Mesothelial cell of epicardium (in vitro differentiated cells): Measurements from ENCODE around the gene TERC. TPM values are rescaled to one million over a fixed set of nuclear protein-coding genes. Genes with fewer than 3 reads are reported as not detected.
A peak's percentile ranks its signal among the peaks of the same experiment; 100 is the strongest.

Experiments used
- DNase-seq, 2 experiments: peaks; one replicate each; pipeline ENCODE4 v3.0.0; 2021; ENCODE audit warnings: low spot score in 2 of 2; ENCODE audit not compliant: unreplicated experiment in 2 of 2
- H3K27ac Mint-ChIP-seq: 2 replicates; pipeline ENCODE4 v1.8.0; 2021; ENCODE audit warnings: mixed read lengths
- H3K27me3 Mint-ChIP-seq: 2 replicates; pipeline ENCODE4 v1.8.0; 2021; ENCODE audit warnings: low read depth, mixed read lengths
- H3K36me3 Mint-ChIP-seq: 2 replicates; pipeline ENCODE4 v1.8.0; 2021; ENCODE audit warnings: mixed read lengths
- H3K4me1 Mint-ChIP-seq: 2 replicates; pipeline ENCODE4 v1.8.0; 2021; ENCODE audit warnings: mixed read lengths
- H3K4me3 Mint-ChIP-seq: 2 replicates; pipeline ENCODE4 v1.8.0; 2021; ENCODE audit warnings: mild to moderate bottlenecking, moderate library complexity, mixed read lengths
- H3K9me3 Mint-ChIP-seq: 2 replicates; pipeline ENCODE4 v1.8.0; 2021; ENCODE audit warnings: mixed read lengths
- CTCF ChIP-seq: fragments of 200-600 bp; sonication (generic); IDR thresholded peaks from one replicate; pipeline ENCODE4 v1.5.0; 2021; ENCODE audit warnings: antibody characterized with exemption; ENCODE audit not compliant: unreplicated experiment
- total RNA-seq: library from RNA; stranded (reverse); gene quantifications from 3 replicates; pipeline ENCODE4 v1.2.1, GENCODE V29; 2021

TERC gene
- total RNA-seq, 1 donor from 2014 or later, result 11.8 TPM

- H3K4me1 Mint-ChIP-seq, result peaks cover 7% of the 10 kb centered on the region
- TF ChIP-seq CTCF, result no peak
- peaks cover 12% of the 10 kb centered on the region for H3K36me3 Mint-ChIP-seq
- H3K9me3 Mint-ChIP-seq, result peaks cover 19% of the 10 kb centered on the region
- DNase-seq, result peak in 1 of 2 experiments; percentile 45
- no peaks in the 10 kb centered on the region for H3K27me3 Mint-ChIP-seq
- peak overlapping the region; percentile 94 for H3K27ac Mint-ChIP-seq
- peak overlapping the region; percentile 81 for H3K4me3 Mint-ChIP-seq
Observed at GRCh38 chr3:169764312-169764881, 463 bp downstream of the TERC start.

GRCh38 chr3:169760479-169760878, 4.4 kb downstream of the TERC start:
- Mint-ChIP-seq H3K9me3 (peaks cover 12% of the 10 kb centered on the region), H3K36me3 (peaks cover 4% of the 10 kb centered on the region), H3K27me3 (no peaks in the 10 kb centered on the region), H3K27ac (no peak overlapping the region), H3K4me3 (no peak overlapping the region), H3K4me1 (peaks cover 26% of the 10 kb centered on the region)
- TF ChIP-seq CTCF, result no peak
- DNase-seq, result no peak

- no peak for DNase-seq
- Mint-ChIP-seq H3K9me3 (peaks cover 7% of the 10 kb centered on the region), H3K27me3 (no peaks in the 10 kb centered on the region), H3K4me1 (peaks cover 29% of the 10 kb centered on the region), H3K4me3 (no peak overlapping the region), H3K36me3 (peaks cover 1% of the 10 kb centered on the region), H3K27ac (peak overlapping the region; percentile 52)
- TF ChIP-seq CTCF, result no peak
Observed at GRCh38 chr3:169759256-169759655, 5.6 kb downstream of the TERC start.

GRCh38 chr3:169758359-169758994, 6.4 kb downstream of the TERC start:
- no peak for DNase-seq
- Mint-ChIP-seq H3K36me3 (no peaks in the 10 kb centered on the region), H3K4me3 (no peak overlapping the region)

GRCh38 chr3:169755488-169755887, 9.4 kb downstream of the TERC start:
- no peak overlapping the region for H3K27ac Mint-ChIP-seq
- no peak overlapping the region for H3K4me3 Mint-ChIP-seq
- TF ChIP-seq CTCF, result no peak
- no peaks in the 10 kb centered on the region for H3K36me3 Mint-ChIP-seq
- H3K9me3 Mint-ChIP-seq, result no peaks in the 10 kb centered on the region
- H3K27me3 Mint-ChIP-seq, result no peaks in the 10 kb centered on the region
- peaks cover 31% of the 10 kb centered on the region for H3K4me1 Mint-ChIP-seq
- no peak for DNase-seq

More at GRCh38 chr3:169758359-169758994, 6.4 kb downstream of the TERC start:
- no peak for TF ChIP-seq CTCF
- no peaks in the 10 kb centered on the region for H3K27me3 Mint-ChIP-seq
- peaks cover 27% of the 10 kb centered on the region for H3K4me1 Mint-ChIP-seq
- H3K9me3 Mint-ChIP-seq, result peaks cover 4% of the 10 kb centered on the region
- H3K27ac Mint-ChIP-seq, result peak overlapping the region; percentile 78
